Smooth muscle cell (in vitro differentiated cells): Measurements from ENCODE around the gene EIF4E1B. TPM values are rescaled to one million over a fixed set of nuclear protein-coding genes. Genes with fewer than 3 reads are reported as not detected.

ENCODE experiments used
- DNase-seq: peaks from one replicate; lab custom pipeline; 2025; ENCODE audit not compliant: unreplicated experiment; lab: John Stamatoyannopoulos, UW
- H2AFZ ChIP-seq: fragments of 200-600 bp; sonication (generic); 2 replicates; pipeline ENCODE4 v1.6.0; 2016; ENCODE audit warnings: antibody characterized with exemption, low read depth, mild to moderate bottlenecking
- H3F3A ChIP-seq: fragments of 200-600 bp; sonication (generic); 2 replicates; pipeline ENCODE4 v1.6.0; 2017; ENCODE audit warnings: antibody characterized with exemption, low read depth
- H3K27ac ChIP-seq: fragments of 200-600 bp; sonication (generic); 2 replicates; pipeline ENCODE4 v1.5.1; 2016; ENCODE audit warnings: low read depth, mild to moderate bottlenecking
- H3K27me3 ChIP-seq: fragments of 200-600 bp; sonication (generic); 2 replicates; pipeline ENCODE4 v1.6.1; 2016; ENCODE audit warnings: low read depth, mild to moderate bottlenecking
- H3K36me3 ChIP-seq: fragments of 200-600 bp; sonication (generic); 2 replicates; pipeline ENCODE4 v1.5.1; 2016; ENCODE audit warnings: low read depth
- H3K4me1 ChIP-seq: fragments of 200-600 bp; sonication (generic); 2 replicates; pipeline ENCODE4 v1.5.1; 2016; ENCODE audit warnings: low read depth
- H3K4me2 ChIP-seq: fragments of 200-600 bp; sonication (generic); 2 replicates; pipeline ENCODE4 v1.6.0; 2016; ENCODE audit warnings: mild to moderate bottlenecking
- H3K4me3 ChIP-seq: fragments of 200-600 bp; sonication (generic); 2 replicates; pipeline ENCODE4 v1.5.1; 2016; ENCODE audit warnings: mild to moderate bottlenecking
- H3K79me2 ChIP-seq: fragments of 200-600 bp; sonication (generic); 2 replicates; pipeline ENCODE4 v1.6.0; 2016; ENCODE audit warnings: low read depth, mild to moderate bottlenecking
- H3K9ac ChIP-seq: fragments of 200-600 bp; sonication (generic); 2 replicates; pipeline ENCODE4 v1.6.0; 2016; ENCODE audit warnings: low read depth
- H3K9me3 ChIP-seq: fragments of 200-600 bp; sonication (generic); replicated peaks from 2 replicates; pipeline ENCODE4 v1.5.1; 2016; ENCODE audit warnings: low read depth
- H4K20me1 ChIP-seq: fragments of 200-600 bp; sonication (generic); 2 replicates; pipeline ENCODE4 v1.6.0; 2016; ENCODE audit warnings: low read depth
- WGBS: methylation state at CpG from one replicate; pipeline ENCODE4 v1.1.7; 2016; ENCODE audit warnings: low lambda C conversion rate; 5-methylcytosine and 5-hydroxymethylcytosine counted together
- polyA plus RNA-seq: library from polyadenylated mRNA; unstranded; fragments of >200 nt; fragmentation: Nextera tagmentation; extraction: Ambion mirVana; gene quantifications from 2 replicates; pipeline ENCODE4 v1.2.1, GENCODE V29; 2016
- total RNA-seq: library from RNA; depleted of rRNA; stranded (reverse); fragments of >200 nt; gene quantifications from 2 replicates; pipeline ENCODE4 v1.2.3, GENCODE V29; 2014
- TF ChIP-seq, protein P1 (sequence below): fragments of 200-600 bp; sonication (generic); IDR thresholded peaks from 2 replicates; pipeline ENCODE4 v1.5.1; 2017; ENCODE audit warnings: borderline replicate concordance, mild to moderate bottlenecking, antibody characterized with exemption; ENCODE audit not compliant: insufficient read depth, poor library complexity, severe bottlenecking

Gene EIF4E1B
- total and polyA plus RNA-seq, 2 experiments from 2014 or later = not detected

DNA sequence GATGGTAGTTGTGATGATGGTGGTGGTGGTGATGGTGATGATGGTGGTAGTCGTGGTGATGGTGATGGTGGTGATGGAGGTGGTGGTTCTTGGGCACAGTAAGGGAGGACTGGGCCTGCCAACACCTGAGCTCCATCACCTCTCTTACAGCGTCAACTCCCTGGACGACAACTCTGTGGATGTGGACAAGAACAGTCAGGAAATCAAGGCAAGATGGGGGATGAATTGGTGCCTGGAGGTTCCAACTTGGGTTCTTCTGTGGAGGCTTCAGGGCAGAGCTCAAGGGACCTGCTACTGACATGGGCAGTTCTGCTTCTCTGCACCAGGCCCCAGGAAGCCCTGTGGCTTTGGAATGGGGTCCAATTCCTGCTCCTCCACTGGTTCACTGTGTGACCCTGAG is 37.9 kb upstream of the EIF4E1B start:
- 85% methylated on average over 3 of the region's 3 CpGs for WGBS
- TF ChIP-seq, protein P1, sequence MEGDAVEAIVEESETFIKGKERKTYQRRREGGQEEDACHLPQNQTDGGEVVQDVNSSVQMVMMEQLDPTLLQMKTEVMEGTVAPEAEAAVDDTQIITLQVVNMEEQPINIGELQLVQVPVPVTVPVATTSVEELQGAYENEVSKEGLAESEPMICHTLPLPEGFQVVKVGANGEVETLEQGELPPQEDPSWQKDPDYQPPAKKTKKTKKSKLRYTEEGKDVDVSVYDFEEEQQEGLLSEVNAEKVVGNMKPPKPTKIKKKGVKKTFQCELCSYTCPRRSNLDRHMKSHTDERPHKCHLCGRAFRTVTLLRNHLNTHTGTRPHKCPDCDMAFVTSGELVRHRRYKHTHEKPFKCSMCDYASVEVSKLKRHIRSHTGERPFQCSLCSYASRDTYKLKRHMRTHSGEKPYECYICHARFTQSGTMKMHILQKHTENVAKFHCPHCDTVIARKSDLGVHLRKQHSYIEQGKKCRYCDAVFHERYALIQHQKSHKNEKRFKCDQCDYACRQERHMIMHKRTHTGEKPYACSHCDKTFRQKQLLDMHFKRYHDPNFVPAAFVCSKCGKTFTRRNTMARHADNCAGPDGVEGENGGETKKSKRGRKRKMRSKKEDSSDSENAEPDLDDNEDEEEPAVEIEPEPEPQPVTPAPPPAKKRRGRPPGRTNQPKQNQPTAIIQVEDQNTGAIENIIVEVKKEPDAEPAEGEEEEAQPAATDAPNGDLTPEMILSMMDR = no peak
- Histone ChIP-seq H3K4me2 (no peak overlapping the region), H3K27me3 (peaks cover 13% of the 10 kb centered on the region), H3K4me1 (no peaks in the 10 kb centered on the region), H3K27ac (no peak overlapping the region), H4K20me1 (no peaks in the 10 kb centered on the region), H3K36me3 (no peaks in the 10 kb centered on the region), H3F3A (no peaks in the 10 kb centered on the region), H3K9me3 (no peaks in the 10 kb centered on the region), H3K9ac (no peak overlapping the region), H2AFZ (no peak overlapping the region), H3K4me3 (no peak overlapping the region), H3K79me2 (no peaks in the 10 kb centered on the region)
- DNase-seq = no peak

DNA sequence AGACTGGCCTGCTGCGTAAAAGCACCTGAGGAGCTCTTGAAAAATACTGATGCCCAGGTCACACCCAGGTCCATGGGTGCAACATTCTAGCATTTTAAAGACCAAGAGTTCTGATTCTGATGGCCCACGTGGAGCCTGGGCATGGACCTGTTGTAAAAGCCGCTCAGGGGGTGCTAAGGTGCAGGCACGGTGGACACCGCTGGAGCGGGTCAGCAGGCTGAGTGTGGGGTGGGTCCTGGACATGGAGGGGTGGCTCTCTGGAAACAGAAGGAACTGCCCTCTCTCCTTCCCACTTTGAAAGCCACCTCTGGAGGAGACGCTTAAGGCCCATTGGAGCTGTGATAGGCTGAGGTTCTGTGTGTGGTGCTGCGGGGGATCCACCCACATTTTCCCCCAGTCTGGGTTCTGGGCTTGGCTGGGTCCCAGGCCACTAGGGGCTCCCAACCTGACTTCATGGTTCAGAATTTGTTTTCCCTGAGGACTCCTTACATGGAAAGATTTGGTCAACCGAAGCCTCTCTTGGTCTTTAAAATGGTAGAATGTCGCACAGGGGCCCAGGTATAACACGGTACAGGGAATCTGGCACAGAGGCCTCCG is 37.1 kb upstream of the EIF4E1B start:
- TF ChIP-seq, protein P1 = no peak
- Histone ChIP-seq H3K9ac (no peak overlapping the region), H3K79me2 (no peaks in the 10 kb centered on the region), H3K4me3 (no peak overlapping the region), H3K27ac (no peak overlapping the region), H3K9me3 (no peaks in the 10 kb centered on the region), H4K20me1 (no peaks in the 10 kb centered on the region), H3K4me1 (no peaks in the 10 kb centered on the region), H3K27me3 (peaks cover 17% of the 10 kb centered on the region), H3K36me3 (no peaks in the 10 kb centered on the region), H3F3A (no peaks in the 10 kb centered on the region), H2AFZ (no peak overlapping the region), H3K4me2 (no peak overlapping the region)
- 90% methylated on average over 12 of the region's 12 CpGs for WGBS
- DNase-seq = no peak

- Histone ChIP-seq H3K79me2 (no peaks in the 10 kb centered on the region), H3K27me3 (peaks cover 17% of the 10 kb centered on the region), H4K20me1 (no peaks in the 10 kb centered on the region), H2AFZ (no peak overlapping the region), H3F3A (no peaks in the 10 kb centered on the region), H3K9ac (no peak overlapping the region), H3K4me3 (no peak overlapping the region), H3K36me3 (no peaks in the 10 kb centered on the region), H3K27ac (no peak overlapping the region), H3K4me2 (no peak overlapping the region), H3K9me3 (no peaks in the 10 kb centered on the region), H3K4me1 (no peaks in the 10 kb centered on the region)
- TF ChIP-seq, protein P1 = no peak
- WGBS = 93% methylated on average over 4 of the region's 8 CpGs
- no peak for DNase-seq
Measured at GRCh38 chr5:176594554-176594953, 35.9 kb upstream of the EIF4E1B start.

DNA sequence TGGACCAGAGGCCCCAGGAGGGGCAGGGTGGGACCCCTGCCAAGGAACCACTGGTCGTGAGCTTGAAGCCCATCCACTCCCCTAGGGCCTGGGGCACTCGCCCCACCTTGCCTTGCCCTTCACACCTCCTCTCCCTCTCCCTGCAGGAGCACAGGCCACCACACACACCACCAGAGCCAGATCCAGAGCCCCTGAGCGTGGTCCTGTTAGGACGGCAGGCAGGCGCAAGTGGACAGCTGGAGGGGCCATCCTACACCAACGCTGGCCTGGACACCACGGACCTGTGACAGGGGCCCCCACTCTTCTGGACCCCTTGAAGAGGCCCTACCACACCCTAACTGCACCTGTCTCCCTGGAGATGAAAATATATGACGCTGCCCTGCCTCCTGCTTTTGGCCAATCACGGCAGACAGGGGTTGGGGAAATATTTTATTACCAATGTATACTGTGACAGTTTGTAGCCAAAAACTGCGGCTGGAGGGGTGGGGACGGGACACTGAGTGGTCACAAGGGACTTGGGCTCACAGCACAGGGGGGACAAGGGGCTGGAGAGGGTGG is 35.0 kb upstream of the EIF4E1B start:
- no peaks in the 10 kb centered on the region for H3K4me1 ChIP-seq
- no peak overlapping the region for H3K27ac ChIP-seq
- H3K4me2 ChIP-seq = no peak overlapping the region
- TF ChIP-seq, protein P1 = no peak
- H3K9ac ChIP-seq = no peak overlapping the region
- H3K36me3 ChIP-seq = no peaks in the 10 kb centered on the region
- H3K4me3 ChIP-seq = no peak overlapping the region
- H3K79me2 ChIP-seq = no peaks in the 10 kb centered on the region
- H3K27me3 ChIP-seq = peaks cover 17% of the 10 kb centered on the region
- 89% methylated on average over 11 of the region's 11 CpGs for WGBS
- DNase-seq = no peak
- H3K9me3 ChIP-seq = no peaks in the 10 kb centered on the region
- H2AFZ ChIP-seq = no peak overlapping the region
- H3F3A ChIP-seq = no peaks in the 10 kb centered on the region
- H4K20me1 ChIP-seq = no peaks in the 10 kb centered on the region
